GM12878 (cell line): ENCODE data around the gene DNAJC11. TPM values are rescaled to one million over a fixed set of nuclear protein-coding genes. Genes with fewer than 3 reads are reported as not detected.

Experiments
- ATF2 ChIP-seq: IDR thresholded peaks from 2 replicates; pipeline ENCODE4 v1.6.1; 2012; ENCODE audit warnings: low read length, inconsistent platforms
- CBFB ChIP-seq: IDR thresholded peaks from 2 replicates; pipeline ENCODE4 v1.6.1; 2016; ENCODE audit warnings: antibody characterized with exemption, low read depth
- CBX3 ChIP-seq: fragments of 200-600 bp; sonication (generic); IDR thresholded peaks from 2 replicates; pipeline ENCODE4 v1.6.1; 2016; ENCODE audit warnings: low read depth, borderline replicate concordance
- EP300 ChIP-seq, 2 experiments: fragments of 150-350 bp in 1 of 2; IDR thresholded peaks; 2 replicates each; pipeline ENCODE4 v1.6.1; 2011 to 2012; ENCODE audit warnings: low read depth in 2 of 2, low read length in 2 of 2, borderline replicate concordance in 1 of 2, improper control_type of control experiment in 1 of 2, inconsistent platforms in 1 of 2; ENCODE audit not compliant: control insufficient read depth in 1 of 2
- FOXM1 ChIP-seq: IDR thresholded peaks from 2 replicates; pipeline ENCODE4 v1.6.1; 2012; ENCODE audit warnings: low read depth, mild to moderate bottlenecking, inconsistent platforms, low read length, moderate library complexity
- HDGF ChIP-seq: fragments of 450-650 bp; IDR thresholded peaks from 2 replicates; pipeline ENCODE4 v1.6.1; 2016; ENCODE audit warnings: antibody characterized with exemption
- IRF4 ChIP-seq: IDR thresholded peaks from 2 replicates; pipeline ENCODE4 v1.6.1; 2011; ENCODE audit warnings: low read depth, low read length
- JUNB ChIP-seq: IDR thresholded peaks from 2 replicates; pipeline ENCODE4 v1.6.1; 2016; ENCODE audit warnings: antibody characterized with exemption, mild to moderate bottlenecking
- KDM1A ChIP-seq: fragments of 200-600 bp; sonication (generic); IDR thresholded peaks from 2 replicates; pipeline ENCODE4 v1.6.1; 2016; ENCODE audit warnings: borderline replicate concordance
- KLF5 ChIP-seq: fragments of 450-650 bp; IDR thresholded peaks from 2 replicates; pipeline ENCODE4 v1.6.1; 2014; ENCODE audit warnings: mild to moderate bottlenecking; ENCODE audit not compliant: partially characterized antibody
- LARP7 ChIP-seq: fragments of 450-650 bp; IDR thresholded peaks from 2 replicates; pipeline ENCODE4 v1.6.1; 2017; ENCODE audit warnings: mild to moderate bottlenecking
- MTA2 ChIP-seq: fragments of 450-650 bp; IDR thresholded peaks from 2 replicates; pipeline ENCODE4 v1.6.1; 2016; ENCODE audit warnings: low read depth, mild to moderate bottlenecking, moderate library complexity
- PAX8 ChIP-seq: fragments of 450-650 bp; IDR thresholded peaks from 2 replicates; pipeline ENCODE4 v1.6.1; 2017; ENCODE audit warnings: mild to moderate bottlenecking, moderate library complexity
- RB1 ChIP-seq: fragments of 450-650 bp; formaldehyde crosslinking; IDR thresholded peaks from 2 replicates; pipeline ENCODE4 v1.6.1; 2017; ENCODE audit warnings: mild to moderate bottlenecking, borderline replicate concordance
- RBBP5 ChIP-seq: fragments of 200-600 bp; sonication (generic); conservative IDR thresholded peaks from 2 replicates; pipeline ENCODE4 v1.6.1; 2016
- RELB ChIP-seq: fragments of 450-650 bp; IDR thresholded peaks from 2 replicates; pipeline ENCODE4 v1.6.1; 2017; ENCODE audit warnings: low read depth, mild to moderate bottlenecking, moderate library complexity
- SMAD1 ChIP-seq: fragments of 450-650 bp; IDR thresholded peaks from 2 replicates; pipeline ENCODE4 v1.6.1; 2018; ENCODE audit warnings: mild to moderate bottlenecking, low read depth; ENCODE audit not compliant: partially characterized antibody
- SMC3 ChIP-seq: IDR thresholded peaks from 2 replicates; pipeline ENCODE4 v1.6.1; 2011; ENCODE audit warnings: low read length, improper control_type of control experiment, borderline replicate concordance
- STAT1 ChIP-seq: fragments of 450-650 bp; conservative IDR thresholded peaks from 2 replicates; pipeline ENCODE4 v1.6.1; 2014; ENCODE audit warnings: antibody characterized with exemption, mild to moderate bottlenecking
- YBX1 ChIP-seq: fragments of 450-650 bp; IDR thresholded peaks from 2 replicates; pipeline ENCODE4 v1.6.1; 2016; ENCODE audit warnings: antibody characterized with exemption
- ZBTB11 ChIP-seq: fragments of 450-650 bp; formaldehyde crosslinking; IDR thresholded peaks from 2 replicates; pipeline ENCODE4 v1.5.0; 2022; ENCODE audit warnings: mild to moderate bottlenecking, missing genetic modification characterization
- ZNF384 ChIP-seq: IDR thresholded peaks from 2 replicates; pipeline ENCODE4 v1.6.1; 2012; ENCODE audit warnings: low read depth, mild to moderate bottlenecking, low read length, improper control_type of control experiment, borderline replicate concordance
- polyA plus RNA-seq, 11 experiments: library from polyadenylated mRNA; depleted of rRNA in 4 of 11; unstranded in 6 of 11; stranded (reverse) in 5 of 11; fragments of >200 nt; fragmentation: Nextera tagmentation in 4 of 11; fragmentation: Illumina TruSeq in 1 of 11; extraction: Ambion mirVana in 4 of 11; extraction: Trizol in 1 of 11; gene quantifications; 1 replicate in 1 of 11; 2 replicates in 10 of 11; pipeline versions ENCODE4 v1.2.1 to v1.2.3, GENCODE V29; 2011 to 2016; ENCODE audit warnings: inconsistent platforms in 2 of 11, missing spikeins in 2 of 11, low read depth in 1 of 11
- total RNA-seq, 4 experiments: library from RNA; depleted of rRNA in 3 of 4; stranded (reverse); fragments of >200 nt in 3 of 4; fragmentation: Illumina TruSeq in 1 of 4; extraction: Trizol in 1 of 4; gene quantifications; 2 replicates each; pipeline versions ENCODE4 v1.2.1 to v1.2.3, GENCODE V29; 2013 to 2021

Gene DNAJC11
- total and polyA plus RNA-seq, 10 of the 15 experiments (the other 5 are each of a cell fraction or from before 2014, with no cell fraction given): 5.0 to 58.8 (median 39.5) TPM

- TF ChIP-seq IRF4: no peak
- TF ChIP-seq YBX1: no peak
- TF ChIP-seq KLF5: no peak
- TF ChIP-seq SMC3: no peak
- no peak for TF ChIP-seq PAX8
- TF ChIP-seq LARP7: no peak
- peak; percentile 40; the same call in 1 of the 2 replicates for TF ChIP-seq RB1
- no peak for TF ChIP-seq ZNF384
- TF ChIP-seq CBFB: no peak
- no peak for TF ChIP-seq RELB
- TF ChIP-seq KDM1A: no peak
- TF ChIP-seq JUNB: no peak
- no peak for TF ChIP-seq ATF2
- no peak for TF ChIP-seq RBBP5
- TF ChIP-seq EP300 (IDR thresholded peaks at IDR 0.05; ENCODE audit: borderline replicate concordance in 1 of 2, control insufficient read depth in 1 of 2, low read depth in 2 of 2, low read length in 2 of 2): no peak
- TF ChIP-seq SMAD1: no peak
- TF ChIP-seq STAT1: no peak
- no peak for TF ChIP-seq FOXM1
- no peak for TF ChIP-seq HDGF
- TF ChIP-seq CBX3: no peak
- no peak for TF ChIP-seq MTA2
- TF ChIP-seq ZBTB11: no peak
Observed at GRCh38 chr1:6602669-6603237, 98.9 kb downstream of the DNAJC11 start, which contains the start of gene KLHL21 (continued).
